Epithelial cell of esophagus (primary cell): ENCODE measurements around the gene MMADHC.

Source experiments
- DNase-seq: peaks from one replicate; pipeline ENCODE4 v3.0.0; 2010; ENCODE audit warnings: low read depth
- H3K4me3 ChIP-seq: 2 replicates; pipeline ENCODE4 v1.5.1; 2011; ENCODE audit warnings: mild to moderate bottlenecking, low read length, control low read depth
- CTCF ChIP-seq: IDR thresholded peaks from 2 replicates; pipeline ENCODE4 v1.5.1; 2011; ENCODE audit warnings: low read depth, mild to moderate bottlenecking, low read length, control low read depth, inconsistent platforms; ENCODE audit not compliant: insufficient read depth; ENCODE audit errors: missing control alignments

MMADHC gene

GRCh38 chr2:149528983-149529382 lies 58.6 kb downstream of the MMADHC start:
- H3K4me3 ChIP-seq, result no peak overlapping the region
- TF ChIP-seq CTCF, result no peak
- no peak for DNase-seq

- TF ChIP-seq CTCF, result no peak
- no peak overlapping the region for H3K4me3 ChIP-seq
Measured at GRCh38 chr2:149527998-149528755, 59.4 kb downstream of the MMADHC start.

GRCh38 chr2:149526689-149527088 lies 60.9 kb downstream of the MMADHC start:
- no peak for DNase-seq
- no peak for TF ChIP-seq CTCF
- no peak overlapping the region for H3K4me3 ChIP-seq

More at GRCh38 chr2:149527998-149528755, 59.4 kb downstream of the MMADHC start:
- no peak for DNase-seq

GRCh38 chr2:149525323-149525722 lies 62.3 kb downstream of the MMADHC start:
- DNase-seq, result no peak
- TF ChIP-seq CTCF, result no peak
- H3K4me3 ChIP-seq, result no peak overlapping the region
